Endothelial cell of umbilical vein (primary cell): ENCODE data around the gene MLANA. TPM values are rescaled to one million over a fixed set of nuclear protein-coding genes. Genes with fewer than 3 reads are reported as not detected.

Experiments used
- BruUV-seq: library from RNA; stranded (reverse); fragments of 400-500 nt; replicated peaks from 2 replicates; lab custom pipeline; 2021; lab: Mats Ljungman, UMichigan
- CTCF ChIA-PET: fragments of 300-600, 350-600 bp; sonication (Branson Sonifier 250); formaldehyde crosslinking; loops from one replicate; lab custom pipeline; 2021; ENCODE audit warnings: antibody characterized with exemption, inconsistent platforms; lab: Charles Lee
- POLR2A ChIA-PET: fragments of 300-600, 350-600 bp; sonication (Branson Sonifier 250); formaldehyde crosslinking; loops from one replicate; lab custom pipeline; 2021; ENCODE audit warnings: antibody characterized with exemption, inconsistent platforms; lab: Charles Lee
- DNase-seq: peaks from one replicate; pipeline ENCODE4 v3.0.0-alpha.2; 2011; ENCODE audit warnings: low read depth, low spot score
- FAIRE-seq: peaks from 2 replicates; lab custom pipeline; 2011; peaks lifted over from hg19 to GRCh38; lab: Jason Lieb, UNC
- H2AFZ ChIP-seq: 2 replicates; pipeline ENCODE4 v1.6.0; 2012; ENCODE audit warnings: low read depth, low read length, control low read depth, inconsistent platforms
- H3K27ac ChIP-seq: 2 replicates; pipeline ENCODE4 v1.5.1; 2011; ENCODE audit warnings: low read depth, mild to moderate bottlenecking, control low read depth, low read length, moderate library complexity; ENCODE audit not compliant: insufficient read depth
- H3K27me3 ChIP-seq, 2 experiments: 2 replicates each; pipeline versions ENCODE4 v1.6.0 to v1.6.1; 2011; ENCODE audit warnings: low read length in 2 of 2, mixed read lengths in 1 of 2; ENCODE audit not compliant: control insufficient read depth in 2 of 2, insufficient read depth in 2 of 2
- H3K36me3 ChIP-seq, 2 experiments: 2 replicates in 1 of 2; 3 replicates in 1 of 2; pipeline ENCODE4 v1.5.1; 2011; ENCODE audit warnings: low read length in 2 of 2, mild to moderate bottlenecking in 1 of 2, moderate library complexity in 1 of 2; ENCODE audit not compliant: control insufficient read depth in 2 of 2, insufficient read depth in 2 of 2; ENCODE audit errors: extremely low read depth in 1 of 2
- H3K4me1 ChIP-seq: 3 replicates; pipeline ENCODE4 v1.5.1; 2011; ENCODE audit warnings: mild to moderate bottlenecking, low read length; ENCODE audit not compliant: control insufficient read depth, insufficient read depth; ENCODE audit errors: extremely low read depth
- H3K4me2 ChIP-seq: 2 replicates; pipeline ENCODE4 v1.6.1; 2011; ENCODE audit warnings: low read length, control low read depth, mixed read lengths; ENCODE audit not compliant: insufficient read depth
- H3K4me3 ChIP-seq, 3 experiments: fragments of 200-600 bp in 1 of 3; sonication (generic), shearing (Covaris generic) in 1 of 3; replicated peaks in 1 of 3; 2 replicates each; pipeline ENCODE4 v1.5.1; 2011 to 2016; ENCODE audit warnings: control low read depth in 3 of 3, low read length in 3 of 3, mild to moderate bottlenecking in 2 of 3, inconsistent platforms in 1 of 3, low read depth in 1 of 3, moderate library complexity in 1 of 3; ENCODE audit not compliant: insufficient read depth in 1 of 3
- H3K79me2 ChIP-seq: 2 replicates; pipeline ENCODE4 v1.6.0; 2012; ENCODE audit warnings: low read length, inconsistent platforms; ENCODE audit not compliant: control insufficient read depth, insufficient read depth
- H3K9ac ChIP-seq: replicated peaks from 2 replicates; pipeline ENCODE3; 2011; ENCODE audit warnings: low read length, control low read depth; ENCODE audit not compliant: insufficient read depth; ENCODE audit errors: extremely low read depth
- H3K9me1 ChIP-seq: replicated peaks from 3 replicates; pipeline ENCODE4 v1.6.0; 2011; ENCODE audit warnings: mild to moderate bottlenecking, low read length; ENCODE audit not compliant: control insufficient read depth, insufficient read depth; ENCODE audit errors: extremely low read depth
- H3K9me3 ChIP-seq: replicated peaks from 2 replicates; pipeline ENCODE4 v1.5.1; 2012; ENCODE audit warnings: low read length, inconsistent platforms; ENCODE audit not compliant: control insufficient read depth, insufficient read depth
- H4K20me1 ChIP-seq: replicated peaks from 2 replicates; pipeline ENCODE3; 2011; ENCODE audit warnings: mild to moderate bottlenecking, low read length; ENCODE audit not compliant: control insufficient read depth, insufficient read depth; ENCODE audit errors: extremely low read depth
- CTCF ChIP-seq, 2 donors: IDR thresholded peaks; 1 replicate in 1 of 2; 2 replicates in 1 of 2; pipeline ENCODE4 v1.5.1; 2011; ENCODE audit warnings: low read length in 2 of 2, mild to moderate bottlenecking in 2 of 2, moderate library complexity in 2 of 2, control low read depth in 1 of 2, inconsistent platforms in 1 of 2, low read depth in 1 of 2; ENCODE audit not compliant: insufficient read depth in 1 of 2; ENCODE audit errors: extremely low read depth in 1 of 2
- EZH2 ChIP-seq: IDR thresholded peaks from 2 replicates; pipeline ENCODE4 v1.6.1; 2012; ENCODE audit warnings: borderline replicate concordance, low read depth, mild to moderate bottlenecking, moderate library complexity, low read length, inconsistent platforms; ENCODE audit not compliant: severe bottlenecking
- FOS ChIP-seq: IDR thresholded peaks from 2 replicates; pipeline ENCODE4 v1.6.1; 2011; ENCODE audit warnings: mild to moderate bottlenecking, low read length, moderate library complexity, borderline replicate concordance; ENCODE audit not compliant: insufficient read depth
- GATA2 ChIP-seq: IDR thresholded peaks from 2 replicates; pipeline ENCODE4 v1.7.0; 2011; ENCODE audit warnings: low read depth, mild to moderate bottlenecking, moderate library complexity, mixed read lengths, low read length; ENCODE audit not compliant: insufficient read length, insufficient read depth
- JUN ChIP-seq: IDR thresholded peaks from 2 replicates; pipeline ENCODE4 v1.6.1; 2011; ENCODE audit warnings: borderline replicate concordance, low read depth; ENCODE audit not compliant: insufficient read length, insufficient read depth
- MYC ChIP-seq: IDR thresholded peaks from one replicate; pipeline ENCODE4 v1.6.1; 2011; ENCODE audit warnings: mild to moderate bottlenecking, low read depth, low read length
- POLR2A ChIP-seq: IDR thresholded peaks from 2 replicates; pipeline ENCODE4 v1.6.1; 2012; ENCODE audit warnings: low read depth, mild to moderate bottlenecking, control low read depth, low read length
- POLR2AphosphoS5 ChIP-seq: IDR thresholded peaks from 2 replicates; pipeline ENCODE4 v1.6.1; 2012; ENCODE audit warnings: low read depth, mild to moderate bottlenecking, control low read depth, low read length, moderate library complexity; ENCODE audit not compliant: insufficient read depth
- dilution Hi-C: fragments of 300-500 bp; cut with MboI; formaldehyde crosslinking; loops from one replicate; pipeline ENCODE4 v1.15.0; 2019; ENCODE audit warnings: low sequenced_read_pairs; ENCODE audit not compliant: extremely low pct_ligation_motif_present
- intact Hi-C: fragments of 100-400 bp; cut with micrococcal nuclease; formaldehyde crosslinking; loops from one replicate; pipeline ENCODE4 v1.10.0; 2022
- polyA plus RNA-seq, 4 experiments: library from polyadenylated mRNA; depleted of rRNA in 3 of 4; stranded (reverse) in 3 of 4; unstranded in 1 of 4; fragments of >200 nt; gene quantifications; 2 replicates each; pipeline versions ENCODE4 v1.2.1 to v1.2.3, GENCODE V29; 2011 to 2012; ENCODE audit warnings: missing spikeins in 1 of 4
- total RNA-seq: library from RNA; stranded (reverse); gene quantifications from 2 replicates; pipeline ENCODE4 v1.2.3, GENCODE V29; 2021
- TF ChIP-seq, protein P1 (sequence below): IDR thresholded peaks from 2 replicates; pipeline ENCODE4 v1.6.1; 2011; ENCODE audit not compliant: insufficient read depth, insufficient read length

Gene MLANA
- total and polyA plus RNA-seq, 2 donors (not counting 3 experiments of a cell fraction or from before 2014, with no cell fraction given): not detected

DNA sequence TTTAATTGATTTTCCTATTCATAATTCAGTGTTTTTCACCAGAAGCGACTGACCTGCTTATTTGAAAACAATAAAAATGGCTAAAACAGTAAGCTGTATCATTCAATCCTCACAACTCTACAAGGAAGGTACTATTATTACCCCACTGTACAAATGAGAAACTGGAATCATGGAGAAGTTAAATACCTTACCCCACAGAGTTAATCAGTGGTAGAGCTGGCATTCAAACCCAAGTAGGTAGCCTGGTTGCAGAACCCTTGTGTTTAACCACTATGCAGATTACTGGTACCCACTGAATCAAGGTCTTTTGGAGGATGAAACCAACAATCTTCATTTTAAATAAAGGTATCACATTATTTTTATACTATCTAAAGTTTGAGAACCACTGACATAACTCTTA lies 59.6 kb downstream of the MLANA start:
- Histone ChIP-seq H3K79me2 (no peaks in the 10 kb centered on the region), H3K36me3 (no peaks in the 10 kb centered on the region), H3K9me1 (no peaks in the 10 kb centered on the region), H3K4me2 (no peak overlapping the region), H3K27ac (no peak overlapping the region), H3K9me3 (no peaks in the 10 kb centered on the region), H3K4me3 (no peak overlapping the region), H2AFZ (no peak overlapping the region), H3K9ac (no peak overlapping the region), H3K27me3 (no peaks in the 10 kb centered on the region), H4K20me1 (no peaks in the 10 kb centered on the region), H3K4me1 (peaks cover 4% of the 10 kb centered on the region)
- ChIA-PET POLR2A (no interaction called here), CTCF (interaction anchor here (0.7 to 2.6 kb wide), 2 partner anchors 8 to 104 kb away, joined by 3 to 9 read pairs; no protein-coding TSS in a partner anchor)
- BruUV-seq: no TSS peak
- dilution Hi-C loops: no loop called here
- DNase-seq: no peak
- FAIRE-seq: no peak
- intact Hi-C loops: no loop called here
- TF ChIP-seq GATA2 (no peak), MYC (no peak), FOS (no peak), JUN (no peak)

DNA sequence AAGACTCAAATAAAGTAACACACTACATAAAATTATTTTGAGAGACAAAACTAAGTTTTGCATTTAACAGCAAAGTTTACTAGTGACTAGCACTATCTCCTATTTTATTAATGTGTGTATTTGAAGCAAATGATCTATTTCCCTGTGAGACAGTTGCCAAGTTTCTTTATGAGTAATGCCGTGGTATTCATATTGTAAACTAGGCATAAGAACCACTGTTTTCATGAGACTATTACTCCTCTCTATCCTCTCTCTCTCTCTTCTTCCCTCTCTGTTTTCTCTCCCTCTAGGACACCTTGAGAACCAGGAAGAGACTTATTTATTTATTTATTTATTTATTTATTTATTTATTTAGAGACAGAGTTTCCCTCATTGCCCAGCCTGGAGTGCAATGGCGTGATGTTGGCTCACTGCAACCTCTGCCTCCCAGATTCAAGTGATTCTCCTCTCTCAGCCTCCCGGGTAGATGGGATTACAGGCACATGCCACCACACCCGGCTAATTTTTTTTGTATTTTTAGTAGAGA lies 61.1 kb downstream of the MLANA start:
- Histone ChIP-seq H3K4me1 (peaks cover 4% of the 10 kb centered on the region), H3K4me2 (no peak overlapping the region), H3K4me3 (no peak overlapping the region), H3K27me3 (no peaks in the 10 kb centered on the region), H4K20me1 (no peaks in the 10 kb centered on the region), H3K79me2 (no peaks in the 10 kb centered on the region), H3K27ac (no peak overlapping the region), H3K36me3 (no peaks in the 10 kb centered on the region), H3K9ac (no peak overlapping the region), H3K9me3 (no peaks in the 10 kb centered on the region), H3K9me1 (no peaks in the 10 kb centered on the region), H2AFZ (no peak overlapping the region)
- ChIA-PET CTCF (no interaction called here), POLR2A (no interaction called here)
- FAIRE-seq: no peak
- BruUV-seq: no TSS peak
- dilution Hi-C loops (no loop called here), intact Hi-C loops (no loop called here)
- no peak for DNase-seq
- no peak for TF ChIP-seq CTCF (IDR thresholded peaks at IDR 0.05; ENCODE audit: extremely low read depth in 1 of 2, insufficient read depth in 1 of 2, low read depth in 1 of 2, low read length in 2 of 2)
- no peak for TF ChIP-seq MYC
- TF ChIP-seq POLR2AphosphoS5: no peak
- TF ChIP-seq, protein P1, sequence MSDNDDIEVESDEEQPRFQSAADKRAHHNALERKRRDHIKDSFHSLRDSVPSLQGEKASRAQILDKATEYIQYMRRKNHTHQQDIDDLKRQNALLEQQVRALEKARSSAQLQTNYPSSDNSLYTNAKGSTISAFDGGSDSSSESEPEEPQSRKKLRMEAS: no peak
- TF ChIP-seq EZH2: no peak
- TF ChIP-seq POLR2A: no peak
- TF ChIP-seq JUN: no peak
- no peak for TF ChIP-seq FOS
- no peak for TF ChIP-seq GATA2
